Duodenal mucosa (tissue), 2 donors: Measurements from ENCODE around the gene TATDN3.
"Not testable (repeated sequence)": the region's sequence is repeated elsewhere in the genome, so short reads cannot be mapped to it uniquely, and the experiment has no call there.

Experiments used
- H3K27ac ChIP-seq: one replicate; pipeline ENCODE4 v1.7.0; 2013; ENCODE audit warnings: low read depth, low read length
- H3K27me3 ChIP-seq, 2 donors: one replicate each; pipeline ENCODE4 v1.7.0; 2013; ENCODE audit warnings: low read length in 2 of 2, control low read depth in 1 of 2; ENCODE audit not compliant: insufficient read depth in 2 of 2, control insufficient read depth in 1 of 2
- H3K36me3 ChIP-seq, 2 donors: one replicate each; pipeline ENCODE4 v1.7.0; 2013; ENCODE audit warnings: low read length in 2 of 2, control low read depth in 1 of 2; ENCODE audit not compliant: insufficient read depth in 2 of 2, control insufficient read depth in 1 of 2
- H3K4me1 ChIP-seq, 2 donors: one replicate each; pipeline ENCODE4 v1.7.0; 2013; ENCODE audit warnings: low read length in 2 of 2, control low read depth in 1 of 2; ENCODE audit not compliant: insufficient read depth in 2 of 2, control insufficient read depth in 1 of 2
- H3K4me3 ChIP-seq, 2 donors: one replicate each; pipeline ENCODE4 v1.7.0; 2013; ENCODE audit warnings: low read length in 2 of 2, low read depth in 1 of 2
- H3K9ac ChIP-seq, 2 donors: one replicate each; pipeline ENCODE4 v1.7.0; 2013; ENCODE audit warnings: low read length in 2 of 2, low read depth in 1 of 2
- H3K9me3 ChIP-seq, 2 donors: one replicate each; pipeline ENCODE4 v1.7.0; 2013; ENCODE audit warnings: low read length in 2 of 2, control low read depth in 1 of 2; ENCODE audit not compliant: control insufficient read depth in 1 of 2

Gene TATDN3

DNA sequence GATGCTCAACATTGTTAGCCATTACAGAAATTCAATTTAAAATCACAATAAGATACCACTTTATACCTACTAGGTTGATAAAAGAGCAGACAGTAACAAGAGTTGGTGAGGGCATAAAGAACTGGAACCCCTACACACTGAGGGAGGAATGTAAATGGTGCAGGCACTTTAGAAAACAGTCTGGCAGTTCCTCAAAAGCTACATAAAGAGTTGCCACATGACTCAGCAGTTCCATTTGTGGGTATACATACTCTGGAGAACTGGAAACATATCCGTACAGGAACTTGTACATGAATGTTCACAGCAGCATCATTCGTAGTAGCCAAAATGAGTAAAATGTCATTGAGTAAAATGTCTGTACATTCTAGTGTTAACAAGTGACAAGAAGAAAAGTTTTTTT is 17.1 kb upstream of the TATDN3 start:
- Histone ChIP-seq H3K4me3 (no peak overlapping the region), H3K27ac (no peak overlapping the region), H3K9me3 (peaks cover 0 to 2% of the 10 kb centered on the region in 2 donors), H3K36me3 (peaks cover 0 to 5% of the 10 kb centered on the region in 2 donors), H3K4me1 (no peaks in the 10 kb centered on the region), H3K27me3 (no peaks in the 10 kb centered on the region), H3K9ac (no peak overlapping the region)

- Histone ChIP-seq H3K27me3 (no peaks in the 10 kb centered on the region), H3K4me1 (no peaks in the 10 kb centered on the region), H3K9ac (no peak overlapping the region), H3K36me3 (peaks cover 0 to 5% of the 10 kb centered on the region in 2 donors), H3K27ac (no peak overlapping the region), H3K4me3 (no peak overlapping the region), H3K9me3 (no peaks in the 10 kb centered on the region)
These were observed 16.5 kb upstream of the TATDN3 start for GRCh38 chr1:212775241-212775640.

GRCh38 chr1:212777151-212777550 is 14.5 kb upstream of the TATDN3 start:
- Histone ChIP-seq H3K4me3 (no peak overlapping the region), H3K4me1 (no peaks in the 10 kb centered on the region), H3K9ac (no peak overlapping the region), H3K36me3 (peaks cover 0 to 10% of the 10 kb centered on the region in 2 donors), H3K27me3 (no peaks in the 10 kb centered on the region), H3K9me3 (no peaks in the 10 kb centered on the region), H3K27ac (no peak overlapping the region)

- H3K27me3 ChIP-seq, H3K4me3 ChIP-seq, H3K27ac ChIP-seq, H3K9me3 ChIP-seq, H3K9ac ChIP-seq, H3K4me1 ChIP-seq: not testable (repeated sequence)
- peaks cover 9 to 22% of the 10 kb centered on the region in 2 donors for H3K36me3 ChIP-seq
These were observed 12.6 kb upstream of the TATDN3 start for GRCh38 chr1:212779086-212779485.

- H3K27ac ChIP-seq = no peak overlapping the region
- no peaks in the 10 kb centered on the region for H3K9me3 ChIP-seq
- peaks cover 11 to 25% of the 10 kb centered on the region in 2 donors for H3K36me3 ChIP-seq
- H3K4me1 ChIP-seq = no peaks in the 10 kb centered on the region
- no peak overlapping the region for H3K9ac ChIP-seq
- no peaks in the 10 kb centered on the region for H3K27me3 ChIP-seq
- H3K4me3 ChIP-seq = no peak overlapping the region
These were observed 10.9 kb upstream of the TATDN3 start for GRCh38 chr1:212780759-212781158.

GRCh38 chr1:212781225-212781624 is 10.5 kb upstream of the TATDN3 start:
- no peaks in the 10 kb centered on the region for H3K4me1 ChIP-seq
- peaks cover 14 to 27% of the 10 kb centered on the region in 2 donors for H3K36me3 ChIP-seq
- no peak overlapping the region for H3K27ac ChIP-seq
- no peaks in the 10 kb centered on the region for H3K27me3 ChIP-seq
- no peak overlapping the region for H3K9ac ChIP-seq
- no peak overlapping the region for H3K4me3 ChIP-seq
- H3K9me3 ChIP-seq = no peaks in the 10 kb centered on the region

DNA sequence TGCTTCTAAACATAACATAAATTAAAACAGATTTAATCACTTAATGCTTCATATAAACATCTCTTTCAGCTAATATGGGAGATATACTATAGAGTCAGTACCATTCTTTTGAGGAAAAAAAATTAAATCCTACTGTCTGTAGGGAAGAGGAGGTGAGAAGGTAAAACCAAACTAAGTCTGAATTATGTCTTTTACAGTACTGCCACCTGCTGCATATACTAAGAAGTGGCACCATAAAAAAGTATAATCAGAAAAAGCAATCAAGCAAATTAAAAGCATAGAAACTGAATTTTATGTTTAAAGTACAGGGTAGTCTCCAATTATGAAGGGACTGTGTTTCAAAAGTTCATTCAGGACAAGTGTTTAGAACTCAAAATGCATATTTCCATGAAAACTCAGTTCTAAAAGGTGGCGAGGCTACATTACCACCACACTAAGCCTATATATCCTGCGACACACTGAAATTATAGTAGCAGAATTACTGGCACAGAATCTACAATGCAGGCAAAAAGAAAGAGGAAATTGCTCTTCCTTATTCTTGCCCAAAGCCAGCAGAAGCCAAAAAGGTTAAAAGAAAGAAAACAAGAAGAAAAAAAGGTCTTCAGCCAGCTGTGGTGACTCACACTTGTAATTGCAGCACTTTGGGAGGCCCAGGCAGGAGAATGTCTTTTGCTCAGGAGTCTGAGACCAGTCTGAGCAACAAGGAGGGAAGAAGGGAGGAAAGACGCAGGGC is 9.1 kb upstream of the TATDN3 start:
- Histone ChIP-seq H3K9me3 (no peaks in the 10 kb centered on the region), H3K36me3 (peaks cover 14 to 31% of the 10 kb centered on the region in 2 donors), H3K4me3 (no peak overlapping the region), H3K27ac (no peak overlapping the region), H3K4me1 (no peaks in the 10 kb centered on the region), H3K9ac (no peak overlapping the region), H3K27me3 (no peaks in the 10 kb centered on the region)

DNA sequence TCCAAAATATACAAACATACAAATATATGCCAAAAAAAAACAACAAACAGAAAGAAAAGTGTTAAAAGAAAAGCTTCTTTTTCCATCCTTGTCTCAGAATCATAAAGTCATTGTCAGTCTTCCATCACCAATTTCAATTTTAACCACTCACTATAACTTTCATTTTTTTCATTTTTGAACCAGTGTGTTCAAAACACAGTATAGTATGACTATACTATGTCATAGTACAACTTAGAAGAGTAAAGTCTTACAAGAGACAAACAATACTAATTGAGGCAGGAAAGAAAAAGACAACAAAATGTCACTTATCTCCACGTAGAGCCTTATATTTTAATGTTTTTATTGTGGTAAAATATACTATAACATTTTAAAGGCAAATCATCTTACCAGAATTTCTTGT is 7.7 kb upstream of the TATDN3 start:
- H3K27me3 ChIP-seq = no peaks in the 10 kb centered on the region
- H3K4me1 ChIP-seq = no peaks in the 10 kb centered on the region
- no peaks in the 10 kb centered on the region for H3K9me3 ChIP-seq
- no peak overlapping the region for H3K27ac ChIP-seq
- H3K36me3 ChIP-seq = peaks cover 14 to 31% of the 10 kb centered on the region in 2 donors
- H3K4me3 ChIP-seq = no peak overlapping the region
- no peak overlapping the region for H3K9ac ChIP-seq

DNA sequence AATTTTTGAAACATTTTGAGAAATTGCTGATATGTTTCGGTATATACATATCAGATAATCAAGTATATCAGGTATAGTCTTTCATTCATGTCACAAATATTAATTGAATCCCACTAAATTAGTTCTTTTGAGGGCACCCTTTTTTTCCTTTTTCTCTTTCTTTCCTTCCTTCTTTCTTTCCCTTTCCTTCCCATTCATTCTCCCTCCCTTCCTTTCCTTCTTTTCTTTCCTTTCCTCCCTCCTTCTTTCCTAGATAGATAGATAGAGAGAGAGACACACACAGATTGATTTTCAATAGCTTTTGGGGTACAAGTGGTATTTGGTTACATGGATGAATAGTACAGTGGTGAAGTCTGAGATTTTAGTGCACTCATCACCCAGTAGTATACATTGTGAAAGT is 5.8 kb upstream of the TATDN3 start:
- Histone ChIP-seq H3K27me3 (no peaks in the 10 kb centered on the region), H3K4me1 (peaks cover 1 to 4% of the 10 kb centered on the region in 2 donors), H3K36me3 (peaks cover 14 to 27% of the 10 kb centered on the region in 2 donors), H3K9me3 (no peaks in the 10 kb centered on the region), H3K4me3 (no peak overlapping the region), H3K9ac (no peak overlapping the region), H3K27ac (no peak overlapping the region)

GRCh38 chr1:212791261-212791675 is 426 bp upstream of the TATDN3 start:
- H3K36me3 ChIP-seq = peaks cover 0 to 4% of the 10 kb centered on the region in 2 donors
- peak overlapping the region; percentile 90 to 98 for H3K9ac ChIP-seq
- H3K4me3 ChIP-seq = peak overlapping the region; percentile 91 to 100
- no peaks in the 10 kb centered on the region for H3K9me3 ChIP-seq
- peaks cover 9 to 19% of the 10 kb centered on the region in 2 donors for H3K4me1 ChIP-seq
- H3K27ac ChIP-seq = peak overlapping the region; percentile 87
- H3K27me3 ChIP-seq = no peaks in the 10 kb centered on the region
